A673 (cell line): ENCODE measurements around the gene WDPCP. TPM values are rescaled to one million over a fixed set of nuclear protein-coding genes. Genes with fewer than 3 reads are reported as not detected.

ENCODE experiments used
- BruUV-seq: library from RNA; stranded (reverse); fragments of 400-500 nt; replicated peaks from 2 replicates; lab custom pipeline; 2021; lab: Mats Ljungman, UMichigan
- CTCF ChIA-PET: fragments of 300-600 bp; sonication (Branson Sonifier 250); formaldehyde crosslinking; loops from one replicate; lab custom pipeline; 2022; ENCODE audit warnings: antibody characterized with exemption; lab: Charles Lee
- POLR2A ChIA-PET: fragments of 300-600 bp; sonication (Branson Sonifier 250); formaldehyde crosslinking; loops from one replicate; lab custom pipeline; 2022; ENCODE audit warnings: antibody characterized with exemption; ENCODE audit not compliant: low non-redundant PET; lab: Charles Lee
- DNase-seq: peaks from one replicate; pipeline ENCODE4 v3.0.0-alpha.2; 2015; ENCODE audit warnings: low spot score
- H3K27ac ChIP-seq: fragments of 200-600 bp; sonication (generic); 2 replicates; pipeline ENCODE4 v1.5.1; 2016; ENCODE audit warnings: mixed run types, low read depth, mild to moderate bottlenecking, mixed read lengths, antibody characterized with exemption, low read length; ENCODE audit not compliant: poor library complexity, severe bottlenecking
- H3K27me3 ChIP-seq: fragments of 200-600 bp; sonication (generic); replicated peaks from 2 replicates; pipeline ENCODE4 v1.6.1; 2017; ENCODE audit warnings: mixed run types, low read depth, mild to moderate bottlenecking, mixed read lengths, antibody characterized with exemption, low read length; ENCODE audit not compliant: insufficient read depth, poor library complexity
- H3K36me3 ChIP-seq: fragments of 200-600 bp; sonication (generic); 2 replicates; pipeline ENCODE4 v1.6.1; 2016; ENCODE audit warnings: mixed run types, mild to moderate bottlenecking, mixed read lengths, antibody characterized with exemption, low read length; ENCODE audit not compliant: insufficient read depth, poor library complexity, severe bottlenecking
- H3K4me1 ChIP-seq: fragments of 200-600 bp; sonication (generic); 2 replicates; pipeline ENCODE4 v1.6.1; 2017; ENCODE audit warnings: mixed run types, mild to moderate bottlenecking, mixed read lengths, antibody characterized with exemption, low read length; ENCODE audit not compliant: insufficient read depth, poor library complexity, severe bottlenecking
- H3K4me3 ChIP-seq: fragments of 200-600 bp; sonication (generic); 2 replicates; pipeline ENCODE4 v1.5.1; 2016; ENCODE audit warnings: low read depth, mixed run types, mild to moderate bottlenecking, mixed read lengths, low read length; ENCODE audit not compliant: poor library complexity, severe bottlenecking
- H3K9me3 ChIP-seq: fragments of 200-600 bp; sonication (generic); 2 replicates; pipeline ENCODE4 v1.6.1; 2016; ENCODE audit warnings: mixed run types, low read depth, mild to moderate bottlenecking, mixed read lengths, antibody characterized with exemption, low read length; ENCODE audit not compliant: poor library complexity, severe bottlenecking
- EZH2 ChIP-seq: fragments of 200-600 bp; sonication (generic); IDR thresholded peaks from 2 replicates; pipeline ENCODE4 v1.6.1; 2017; ENCODE audit warnings: borderline replicate concordance, low read depth, mild to moderate bottlenecking, mixed read lengths, antibody characterized with exemption, low read length; ENCODE audit not compliant: poor library complexity, severe bottlenecking
- intact Hi-C: fragments of 100-400 bp; cut with micrococcal nuclease; formaldehyde crosslinking; loops from one replicate; pipeline ENCODE4 v1.10.0; 2022; ENCODE audit not compliant: unreplicated experiment
- total RNA-seq: library from RNA; stranded (reverse); gene quantifications from 2 replicates; pipeline ENCODE4 v1.2.3, GENCODE V29; 2021
- TF ChIP-seq, protein P1 (sequence below): fragments of 300-800, 200-600 bp; sonication (generic); conservative IDR thresholded peaks from 2 replicates; pipeline ENCODE4 v1.5.1; 2017; ENCODE audit warnings: low read depth, mild to moderate bottlenecking, antibody characterized with exemption, low read length, moderate library complexity, mixed read lengths

The WDPCP gene
- total RNA-seq, 1 experiment from 2014 or later, result 7.9 TPM

DNA sequence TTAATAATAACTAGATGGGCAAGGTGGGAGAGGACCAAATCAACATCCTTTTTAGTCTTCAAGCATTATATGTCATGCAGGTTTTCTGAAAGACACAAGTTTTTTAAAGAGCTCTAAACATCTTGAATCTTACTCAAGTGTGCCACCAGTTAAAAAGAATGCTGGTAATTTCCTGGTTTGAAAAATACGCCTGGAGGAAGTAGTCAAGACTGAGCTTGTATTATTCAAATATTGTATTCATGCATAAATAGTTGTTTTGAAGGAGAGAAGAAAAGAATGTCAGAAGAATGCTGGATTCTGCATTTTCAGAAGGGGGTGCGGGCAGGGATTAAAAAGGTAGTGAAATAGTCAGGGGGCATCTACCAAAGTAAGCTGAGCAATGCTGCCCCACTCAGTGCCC lies 90.7 kb downstream of the WDPCP start:
- Histone ChIP-seq H3K27me3 (no peaks in the 10 kb centered on the region), H3K4me3 (no peak overlapping the region), H3K36me3 (no peaks in the 10 kb centered on the region), H3K9me3 (no peaks in the 10 kb centered on the region), H3K4me1 (no peaks in the 10 kb centered on the region), H3K27ac (no peak overlapping the region)
- CTCF ChIA-PET, result no interaction called here
- intact Hi-C loops, result no loop called here
- POLR2A ChIA-PET, result no interaction called here
- TF ChIP-seq, protein P1, sequence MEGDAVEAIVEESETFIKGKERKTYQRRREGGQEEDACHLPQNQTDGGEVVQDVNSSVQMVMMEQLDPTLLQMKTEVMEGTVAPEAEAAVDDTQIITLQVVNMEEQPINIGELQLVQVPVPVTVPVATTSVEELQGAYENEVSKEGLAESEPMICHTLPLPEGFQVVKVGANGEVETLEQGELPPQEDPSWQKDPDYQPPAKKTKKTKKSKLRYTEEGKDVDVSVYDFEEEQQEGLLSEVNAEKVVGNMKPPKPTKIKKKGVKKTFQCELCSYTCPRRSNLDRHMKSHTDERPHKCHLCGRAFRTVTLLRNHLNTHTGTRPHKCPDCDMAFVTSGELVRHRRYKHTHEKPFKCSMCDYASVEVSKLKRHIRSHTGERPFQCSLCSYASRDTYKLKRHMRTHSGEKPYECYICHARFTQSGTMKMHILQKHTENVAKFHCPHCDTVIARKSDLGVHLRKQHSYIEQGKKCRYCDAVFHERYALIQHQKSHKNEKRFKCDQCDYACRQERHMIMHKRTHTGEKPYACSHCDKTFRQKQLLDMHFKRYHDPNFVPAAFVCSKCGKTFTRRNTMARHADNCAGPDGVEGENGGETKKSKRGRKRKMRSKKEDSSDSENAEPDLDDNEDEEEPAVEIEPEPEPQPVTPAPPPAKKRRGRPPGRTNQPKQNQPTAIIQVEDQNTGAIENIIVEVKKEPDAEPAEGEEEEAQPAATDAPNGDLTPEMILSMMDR, result no peak
- no peak for TF ChIP-seq EZH2
- no TSS peak for BruUV-seq
- no peak for DNase-seq

DNA sequence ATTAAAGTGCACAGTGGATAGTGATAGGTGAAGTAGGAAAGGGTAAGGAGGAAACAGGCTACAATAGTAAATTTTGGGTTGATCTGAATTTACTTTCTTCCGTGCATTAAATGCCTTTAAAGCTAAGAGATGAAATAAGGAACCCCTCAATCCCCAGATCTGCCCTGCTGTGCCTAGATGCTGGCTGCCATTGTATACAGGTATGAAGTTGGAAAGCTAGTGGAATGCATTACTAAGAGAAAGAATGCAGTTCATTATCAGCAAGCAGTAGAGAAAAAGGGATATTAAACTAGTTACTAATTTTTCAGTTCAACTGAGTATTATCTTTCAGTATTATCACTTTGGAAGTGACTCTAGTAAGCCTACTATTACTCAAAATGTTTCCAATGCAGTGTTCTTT lies 93.3 kb downstream of the WDPCP start:
- Histone ChIP-seq H3K4me3 (no peak overlapping the region), H3K27me3 (no peaks in the 10 kb centered on the region), H3K27ac (no peak overlapping the region), H3K36me3 (no peaks in the 10 kb centered on the region), H3K4me1 (no peaks in the 10 kb centered on the region), H3K9me3 (no peaks in the 10 kb centered on the region)
- ChIA-PET POLR2A (no interaction called here), CTCF (no interaction called here)
- BruUV-seq, result no TSS peak
- intact Hi-C loops, result no loop called here
- DNase-seq, result no peak
- no peak for TF ChIP-seq EZH2
- TF ChIP-seq, protein P1, result no peak

DNA sequence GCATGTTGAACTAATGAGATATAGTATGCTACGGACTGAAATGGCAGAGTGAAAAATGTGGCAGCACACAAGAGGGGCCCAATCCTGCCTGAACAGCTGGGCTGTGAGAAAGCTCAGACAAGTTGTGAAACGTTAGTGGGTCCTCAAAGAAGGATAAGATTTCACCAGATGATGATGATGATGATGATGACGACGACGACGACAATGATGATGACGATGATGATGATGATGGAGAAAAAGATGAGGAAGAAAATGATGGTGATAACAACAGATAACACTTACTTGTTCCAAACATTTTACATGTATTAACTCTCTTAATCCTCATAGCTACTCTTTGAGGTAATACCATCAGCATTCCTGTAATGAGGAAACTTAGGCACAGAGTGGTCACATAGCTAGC lies 94.2 kb downstream of the WDPCP start:
- Histone ChIP-seq H3K4me1 (no peaks in the 10 kb centered on the region), H3K27ac (no peak overlapping the region), H3K27me3 (no peaks in the 10 kb centered on the region), H3K9me3 (no peaks in the 10 kb centered on the region), H3K36me3 (no peaks in the 10 kb centered on the region), H3K4me3 (no peak overlapping the region)
- CTCF ChIA-PET, result no interaction called here
- no peak for DNase-seq
- POLR2A ChIA-PET, result no interaction called here
- intact Hi-C loops, result no loop called here
- TF ChIP-seq, protein P1, result no peak
- TF ChIP-seq EZH2, result no peak
- BruUV-seq, result no TSS peak
